PC-9 (cell line): ENCODE measurements around the gene PLVAP. TPM values are rescaled to one million over a fixed set of nuclear protein-coding genes. Genes with fewer than 3 reads are reported as not detected.

Experiments used
- BruUV-seq: library from RNA; stranded (reverse); fragments of 400-500 nt; replicated peaks from 2 replicates; lab custom pipeline; 2021; lab: Mats Ljungman, UMichigan
- CTCF ChIA-PET: fragments of 300-600 bp; sonication (Branson Sonifier 250); formaldehyde crosslinking; loops from one replicate; lab custom pipeline; 2022; ENCODE audit warnings: antibody characterized with exemption; lab: Charles Lee
- POLR2A ChIA-PET: fragments of 300-600 bp; sonication (Branson Sonifier 250); formaldehyde crosslinking; loops from one replicate; lab custom pipeline; 2022; ENCODE audit warnings: antibody characterized with exemption; ENCODE audit not compliant: unreplicated experiment; lab: Charles Lee
- DNase-seq, 2 experiments: peaks; one replicate each; pipeline versions ENCODE4 v3.0.0 to v3.0.0-alpha.2; 2015 to 2022; ENCODE audit warnings: mixed read lengths in 1 of 2
- H2AFZ ChIP-seq: fragments of 200-600 bp; sonication (generic); 2 replicates; pipeline ENCODE4 v1.8.1; 2017; ENCODE audit warnings: antibody characterized with exemption
- H3F3A ChIP-seq: fragments of 200-600 bp; sonication (generic); 2 replicates; pipeline ENCODE4 v1.8.1; 2017; ENCODE audit warnings: antibody characterized with exemption, mild to moderate bottlenecking, low read depth; ENCODE audit not compliant: insufficient read depth
- H3K27ac ChIP-seq: fragments of 200-600 bp; sonication (generic); 2 replicates; pipeline ENCODE4 v1.6.1; 2016; ENCODE audit warnings: mixed run types
- H3K27me3 ChIP-seq: fragments of 200-600 bp; sonication (generic); 2 replicates; pipeline ENCODE4 v1.6.1; 2016; ENCODE audit warnings: low read depth, mixed run types; ENCODE audit not compliant: insufficient read depth
- H3K36me3 ChIP-seq: fragments of 200-600 bp; sonication (generic); 2 replicates; pipeline ENCODE4 v1.6.1; 2016; ENCODE audit warnings: low read depth, mixed run types
- H3K4me1 ChIP-seq: fragments of 200-600 bp; sonication (generic); replicated peaks from 2 replicates; pipeline ENCODE4 v1.6.1; 2016; ENCODE audit warnings: mixed run types; ENCODE audit not compliant: insufficient read depth
- H3K4me2 ChIP-seq: fragments of 200-600 bp; sonication (generic); 2 replicates; pipeline ENCODE4 v1.6.1; 2017; ENCODE audit warnings: mixed run types
- H3K4me3 ChIP-seq: fragments of 200-600 bp; sonication (generic); 2 replicates; pipeline ENCODE4 v1.6.1; 2016; ENCODE audit warnings: mixed run types
- H3K79me2 ChIP-seq: fragments of 200-600 bp; sonication (generic); 2 replicates; pipeline ENCODE4 v1.6.1; 2017; ENCODE audit warnings: low read depth, mixed run types
- H3K9me2 ChIP-seq: fragments of 200-600 bp; sonication (generic); 2 replicates; pipeline ENCODE4 v1.8.1; 2017; ENCODE audit warnings: mild to moderate bottlenecking; ENCODE audit not compliant: insufficient read depth
- H3K9me3 ChIP-seq: fragments of 200-600 bp; sonication (generic); 2 replicates; pipeline ENCODE4 v1.8.1; 2016; ENCODE audit warnings: low read depth; ENCODE audit not compliant: insufficient read depth
- H4K20me1 ChIP-seq: fragments of 200-600 bp; sonication (generic); 2 replicates; pipeline ENCODE4 v1.8.1; 2017; ENCODE audit not compliant: insufficient read depth
- CTCF ChIP-seq: fragments of 200-600 bp; sonication (generic); conservative IDR thresholded peaks from 2 replicates; pipeline ENCODE4 v1.6.1; 2017; ENCODE audit warnings: mixed run types, antibody characterized with exemption, mild to moderate bottlenecking, moderate library complexity
- EZH2 ChIP-seq: fragments of 200-600 bp; sonication (generic); IDR thresholded peaks from 2 replicates; pipeline ENCODE4 v1.8.0; 2017; ENCODE audit warnings: antibody characterized with exemption, low read depth
- intact Hi-C: fragments of 100-400 bp; cut with micrococcal nuclease; formaldehyde crosslinking; loops from one replicate; pipeline ENCODE4 v1.10.0; 2022; ENCODE audit not compliant: unreplicated experiment
- total RNA-seq: library from RNA; stranded (reverse); gene quantifications from 2 replicates; pipeline ENCODE4 v1.2.3, GENCODE V29; 2021

The PLVAP gene
- total RNA-seq, 1 experiment from 2014 or later: not detected

- H3K9me2 ChIP-seq: no peaks in the 10 kb centered on the region
- H3K27me3 ChIP-seq: no peaks in the 10 kb centered on the region
- H3K27ac ChIP-seq: no peak overlapping the region
- H3K4me1 ChIP-seq: no peaks in the 10 kb centered on the region; the same call in none of the 2 replicates
- no peaks in the 10 kb centered on the region for H4K20me1 ChIP-seq
- H2AFZ ChIP-seq: no peak overlapping the region
- H3K4me3 ChIP-seq: no peak overlapping the region
- H3K79me2 ChIP-seq: no peaks in the 10 kb centered on the region
- DNase-seq: no peak
- no peak overlapping the region for H3K4me2 ChIP-seq
- BruUV-seq: no TSS peak
- H3K36me3 ChIP-seq: no peaks in the 10 kb centered on the region
- TF ChIP-seq CTCF (no peak), EZH2 (no peak)
- H3K9me3 ChIP-seq: no peaks in the 10 kb centered on the region
- no peaks in the 10 kb centered on the region; the same call in 1 of the 2 replicates for H3F3A ChIP-seq
- ChIA-PET POLR2A (no interaction called here), CTCF (interaction anchor here (0.6 kb wide), 1 partner anchor 30 kb away, joined by 5 read pairs; no protein-coding TSS in a partner anchor)
- intact Hi-C loops: no loop called here
Measured at GRCh38 chr19:17402982-17403855, 26.1 kb upstream of the PLVAP start.

- H3K27ac ChIP-seq: no peak overlapping the region
- H3K9me3 ChIP-seq: no peaks in the 10 kb centered on the region
- intact Hi-C loops: no loop called here
- no peaks in the 10 kb centered on the region; the same call in 1 of the 2 replicates for H3F3A ChIP-seq
- no peak overlapping the region for H3K4me3 ChIP-seq
- no TSS peak for BruUV-seq
- ChIA-PET CTCF (interaction anchor here (0.6 kb wide), 1 partner anchor 81 kb away, joined by 3 read pairs; no protein-coding TSS in a partner anchor), POLR2A (no interaction called here)
- no peak for DNase-seq
- H3K4me2 ChIP-seq: no peak overlapping the region
- no peaks in the 10 kb centered on the region for H3K79me2 ChIP-seq
- H4K20me1 ChIP-seq: no peaks in the 10 kb centered on the region
- no peaks in the 10 kb centered on the region; the same call in none of the 2 replicates for H3K4me1 ChIP-seq
- no peaks in the 10 kb centered on the region for H3K27me3 ChIP-seq
- H3K9me2 ChIP-seq: no peaks in the 10 kb centered on the region
- TF ChIP-seq EZH2: no peak
- no peak for TF ChIP-seq CTCF
- H2AFZ ChIP-seq: no peak overlapping the region
- no peaks in the 10 kb centered on the region for H3K36me3 ChIP-seq
Measured at GRCh38 chr19:17401628-17402027, 24.5 kb upstream of the PLVAP start.

GRCh38 chr19:17398902-17399527 lies 21.9 kb upstream of the PLVAP start:
- H3K4me2 ChIP-seq: no peak overlapping the region
- ChIA-PET POLR2A (interaction anchor here (0.5 to 0.7 kb wide), 2 partner anchors 37 to 825 kb away, joined by 3 read pairs; no protein-coding TSS in a partner anchor), CTCF (interaction anchor here (0.6 kb wide), 1 partner anchor 50 kb away, joined by 3 read pairs; no protein-coding TSS in a partner anchor)
- no TSS peak for BruUV-seq
- no peaks in the 10 kb centered on the region; the same call in 1 of the 2 replicates for H3F3A ChIP-seq
- no peaks in the 10 kb centered on the region for H3K36me3 ChIP-seq
- no peak overlapping the region for H2AFZ ChIP-seq
- H3K4me1 ChIP-seq: no peaks in the 10 kb centered on the region
- H3K27me3 ChIP-seq: no peaks in the 10 kb centered on the region
- no peaks in the 10 kb centered on the region for H4K20me1 ChIP-seq
- no peaks in the 10 kb centered on the region for H3K9me2 ChIP-seq
- H3K79me2 ChIP-seq: no peaks in the 10 kb centered on the region
- intact Hi-C loops: no loop called here
- H3K4me3 ChIP-seq: no peak overlapping the region
- H3K27ac ChIP-seq: no peak overlapping the region
- no peak for DNase-seq
- TF ChIP-seq EZH2: no peak
- no peak for TF ChIP-seq CTCF
- no peaks in the 10 kb centered on the region for H3K9me3 ChIP-seq
